HCT116 (cell line): ENCODE measurements around the gene ADI1. TPM values are rescaled to one million over a fixed set of nuclear protein-coding genes. Genes with fewer than 3 reads are reported as not detected.
A peak's percentile ranks its signal among the peaks of the same experiment; 100 is the strongest.

Experiments used
- ATAC-seq: fragments of 200-7000 bp; cut with Tn5 transposase; 2 replicates; pipeline ENCODE4 v1.9.1; 2020; ENCODE audit warnings: mild to moderate bottlenecking, moderate library complexity
- BruUV-seq: library from RNA; stranded (reverse); fragments of 400-500 nt; replicated peaks from 2 replicates; lab custom pipeline; 2021; lab: Mats Ljungman, UMichigan
- CTCF ChIA-PET: fragments of 300-600 bp; sonication (Branson Sonifier 250); formaldehyde crosslinking; loops from one replicate; lab custom pipeline; 2021; ENCODE audit warnings: antibody characterized with exemption; lab: Charles Lee
- POLR2A ChIA-PET: fragments of 300-600, 350-600 bp; sonication (Branson Sonifier 250); formaldehyde crosslinking; loops from one replicate; lab custom pipeline; 2021; ENCODE audit warnings: antibody characterized with exemption; lab: Charles Lee
- RAD21 ChIA-PET, 2 experiments: fragments of 300-600 bp; sonication (Branson Sonifier 250); formaldehyde crosslinking; loops; one replicate each; lab custom pipeline; 2023; ENCODE audit warnings: low total read pairs in 2 of 2; ENCODE audit not compliant: uncharacterized antibody in 2 of 2, unreplicated experiment in 2 of 2, low non-redundant PET in 1 of 2; lab: Charles Lee
- DNase-seq: peaks from one replicate; pipeline ENCODE4 v3.0.0-alpha.2; 2010; ENCODE audit warnings: low read depth, low spot score
- H2AFZ ChIP-seq: fragments of 200-600 bp; shearing (Covaris generic), sonication (generic); 2 replicates; pipeline ENCODE4 v1.6.1; 2017; ENCODE audit warnings: low read depth, mixed run types, mixed read lengths, antibody characterized with exemption, low read length; ENCODE audit not compliant: poor library complexity, severe bottlenecking
- H3K27ac ChIP-seq: 2 replicates; pipeline ENCODE4 v1.5.1; 2012; ENCODE audit warnings: low read depth, low read length
- H3K27me3 ChIP-seq: fragments of 200-600 bp; sonication (generic); 2 replicates; pipeline ENCODE4 v1.6.1; 2016; ENCODE audit warnings: mixed run types, low read length, mixed read lengths; ENCODE audit not compliant: insufficient read depth
- H3K36me3 ChIP-seq, 2 experiments: fragments of 200-500 bp in 1 of 2; fragments of 200-600 bp in 1 of 2; sonication (Bioruptor generic) in 1 of 2; sonication (generic) in 1 of 2; 2 replicates each; pipeline versions ENCODE4 v1.5.1 to v1.6.1; 2014 to 2016; ENCODE audit warnings: low read length in 2 of 2, inconsistent platforms in 1 of 2, mixed read lengths in 1 of 2, mixed run types in 1 of 2; ENCODE audit not compliant: insufficient read depth in 2 of 2, control insufficient read depth in 1 of 2
- H3K4me1 ChIP-seq, 2 experiments: fragments of 200-600 bp in 1 of 2; sonication (generic) in 1 of 2; 2 replicates each; pipeline versions ENCODE4 v1.5.1 to v1.6.1; 2012 to 2017; ENCODE audit warnings: low read length in 2 of 2, inconsistent platforms in 1 of 2, mild to moderate bottlenecking in 1 of 2, mixed read lengths in 1 of 2, mixed run types in 1 of 2, moderate library complexity in 1 of 2; ENCODE audit not compliant: insufficient read depth in 2 of 2, control insufficient read depth in 1 of 2
- H3K4me2 ChIP-seq: fragments of 200-600 bp; sonication (generic); 2 replicates; pipeline ENCODE4 v1.6.1; 2017; ENCODE audit warnings: mixed run types, low read length, mixed read lengths
- H3K4me3 ChIP-seq, 2 experiments: fragments of 200-600 bp in 1 of 2; sonication (generic) in 1 of 2; replicated peaks in 1 of 2; 2 replicates each; pipeline ENCODE4 v1.5.1; 2011 to 2016; ENCODE audit warnings: low read length in 2 of 2, control low read depth in 1 of 2, low read depth in 1 of 2, mild to moderate bottlenecking in 1 of 2, mixed read lengths in 1 of 2, mixed run types in 1 of 2
- H3K79me2 ChIP-seq: fragments of 200-600 bp; sonication (generic); 2 replicates; pipeline ENCODE4 v1.6.1; 2017; ENCODE audit warnings: mild to moderate bottlenecking, mixed run types, low read length, moderate library complexity, mixed read lengths; ENCODE audit not compliant: insufficient read depth
- H3K9ac ChIP-seq: fragments of 200-600 bp; sonication (generic); 2 replicates; pipeline ENCODE4 v1.6.1; 2016; ENCODE audit warnings: low read length, mixed read lengths
- H3K9me2 ChIP-seq: fragments of 200-600 bp; sonication (generic), shearing (Covaris generic); 2 replicates; pipeline ENCODE4 v1.6.1; 2017; ENCODE audit warnings: mixed run types, mild to moderate bottlenecking, moderate library complexity; ENCODE audit not compliant: insufficient read depth
- H3K9me3 ChIP-seq, 2 experiments: fragments of 200-500 bp in 1 of 2; fragments of 200-600 bp in 1 of 2; sonication (Bioruptor generic) in 1 of 2; sonication (generic) in 1 of 2; 2 replicates each; pipeline ENCODE4 v1.6.1; 2014 to 2017; ENCODE audit warnings: low read length in 2 of 2, mixed read lengths in 2 of 2, inconsistent platforms in 1 of 2, low read depth in 1 of 2, mild to moderate bottlenecking in 1 of 2, mixed run types in 1 of 2, moderate library complexity in 1 of 2; ENCODE audit not compliant: control insufficient read depth in 1 of 2, insufficient read depth in 1 of 2
- H4K20me1 ChIP-seq: fragments of 200-600 bp; sonication (generic), shearing (Covaris generic); 2 replicates; pipeline ENCODE4 v1.6.1; 2017; ENCODE audit warnings: mixed run types, mild to moderate bottlenecking, moderate library complexity; ENCODE audit not compliant: insufficient read depth
- EGR1 ChIP-seq: IDR thresholded peaks from 2 replicates; pipeline ENCODE4 v1.6.1; 2012; ENCODE audit warnings: low read depth
- ELF1 ChIP-seq: IDR thresholded peaks from 2 replicates; pipeline ENCODE4 v1.6.1; 2012; ENCODE audit warnings: low read depth, borderline replicate concordance
- EZH2 ChIP-seq: fragments of 200-600 bp; sonication (generic); IDR thresholded peaks from 2 replicates; pipeline ENCODE4 v1.6.1; 2017; ENCODE audit warnings: antibody characterized with exemption, mixed run types
- FOSL1 ChIP-seq: IDR thresholded peaks from 2 replicates; pipeline ENCODE4 v1.6.1; 2012; ENCODE audit warnings: low read depth
- POLR2AphosphoS5 ChIP-seq: IDR thresholded peaks from 2 replicates; pipeline ENCODE4 v1.6.1; 2011; ENCODE audit warnings: mild to moderate bottlenecking, low read depth, low read length, moderate library complexity
- RAD21 ChIP-seq: IDR thresholded peaks from 2 replicates; pipeline ENCODE4 v1.6.1; 2012; ENCODE audit warnings: low read depth, mild to moderate bottlenecking
- SP1 ChIP-seq: IDR thresholded peaks from 2 replicates; pipeline ENCODE4 v1.6.1; 2012; ENCODE audit warnings: low read depth
- TCF7L2 ChIP-seq: IDR thresholded peaks from 2 replicates; pipeline ENCODE4 v1.7.0; 2011; ENCODE audit warnings: borderline replicate concordance, inconsistent platforms; ENCODE audit not compliant: insufficient read depth, insufficient read length; ENCODE audit errors: extremely low read depth
- ZFX ChIP-seq: fragments of 450-650 bp; IDR thresholded peaks from 2 replicates; pipeline ENCODE4 v1.6.1; 2017
- ZNF274 ChIP-seq: fragments of 200-500 bp; sonication (Bioruptor generic); IDR thresholded peaks from 2 replicates; pipeline ENCODE4 v1.6.1; 2014; ENCODE audit warnings: mild to moderate bottlenecking, low read depth, low read length, inconsistent platforms
- intact Hi-C: fragments of 100-400 bp; cut with micrococcal nuclease; formaldehyde crosslinking; loops from 2 replicates; pipeline ENCODE4 v1.10.0; 2022
- total RNA-seq: library from RNA; stranded (reverse); gene quantifications from one replicate; pipeline ENCODE4 v1.2.1, GENCODE V29; 2021; ENCODE audit not compliant: unreplicated experiment
- TF ChIP-seq, protein P1 (sequence below): IDR thresholded peaks from 2 replicates; pipeline ENCODE4 v1.6.1; 2012
- TF ChIP-seq, protein P2 (sequence below): IDR thresholded peaks from 2 replicates; pipeline ENCODE4 v1.6.1; 2012

Gene ADI1
- total RNA-seq, 1 experiment from 2014 or later: 27.0 TPM

DNA sequence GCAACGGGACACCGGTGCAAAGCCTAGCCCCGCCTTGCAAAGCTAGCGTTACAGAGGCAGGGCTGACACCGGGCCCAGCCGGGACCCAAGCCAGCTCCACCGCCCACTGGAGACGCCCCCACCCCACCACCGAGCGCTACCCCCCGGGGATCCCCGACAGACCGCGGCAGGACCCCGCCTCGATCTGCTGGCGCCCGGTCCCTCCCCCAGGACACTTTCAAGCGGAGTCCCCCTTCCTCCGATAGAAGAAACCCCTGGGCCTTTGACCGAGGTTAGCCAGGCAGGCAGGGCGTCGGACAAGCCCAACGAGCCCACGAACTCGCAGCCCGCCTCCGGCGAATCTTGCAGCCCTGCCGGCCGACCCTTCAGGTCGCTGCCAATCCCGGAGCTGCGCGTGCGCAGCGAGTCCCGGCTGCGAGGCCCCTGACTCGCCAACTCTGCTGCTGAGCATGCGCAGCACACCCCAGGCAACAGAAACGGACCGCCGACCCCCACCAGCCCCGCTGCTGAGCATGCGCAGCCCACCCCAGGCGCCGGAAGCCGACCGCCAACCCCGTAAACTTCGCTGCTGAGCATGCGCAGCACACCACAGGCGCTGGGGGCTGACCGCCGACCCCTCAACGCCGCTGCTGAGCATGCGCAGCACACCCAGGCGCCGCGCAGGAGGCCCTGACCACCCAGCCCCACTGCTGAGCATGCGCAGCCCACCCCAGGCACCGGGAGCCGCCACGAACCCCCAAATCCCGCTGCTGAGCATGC is 656 bp downstream of the ADI1 start:
- H4K20me1 ChIP-seq: no peaks in the 10 kb centered on the region
- peak; percentile 92 for DNase-seq
- no peak overlapping the region for H2AFZ ChIP-seq
- H3K9me3 ChIP-seq: 0 out of 4 replicates have a peak, but pooled peaks cover 0 to 3% of the 10 kb centered on the region in 2 experiments
- H3K36me3 ChIP-seq: no peaks in the 10 kb centered on the region
- no peaks in the 10 kb centered on the region for H3K27me3 ChIP-seq
- RAD21 ChIA-PET: no interaction called here
- peaks cover 11% of the 10 kb centered on the region for H3K79me2 ChIP-seq
- CTCF ChIA-PET: no interaction called here
- TF ChIP-seq ELF1: no peak
- TF ChIP-seq, protein P1, sequence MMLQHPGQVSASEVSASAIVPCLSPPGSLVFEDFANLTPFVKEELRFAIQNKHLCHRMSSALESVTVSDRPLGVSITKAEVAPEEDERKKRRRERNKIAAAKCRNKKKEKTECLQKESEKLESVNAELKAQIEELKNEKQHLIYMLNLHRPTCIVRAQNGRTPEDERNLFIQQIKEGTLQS: peak; percentile 87; the same call in 1 of the 2 replicates
- TF ChIP-seq POLR2AphosphoS5: peak; percentile 90
- no peak for TF ChIP-seq EZH2
- TF ChIP-seq TCF7L2: peak; percentile 53
- BruUV-seq: no TSS peak
- peak overlapping the region; percentile 84 for H3K9ac ChIP-seq
- peak overlapping the region; percentile 79 for H3K4me2 ChIP-seq
- intact Hi-C loops: no loop called here
- H3K4me1 ChIP-seq: peaks cover 4 to 24% of the 10 kb centered on the region in 2 experiments; a peak in 3 of 4 replicates
- H3K4me3 ChIP-seq: peak overlapping the region; percentile 63 to 68
- peak overlapping the region; percentile 65 for H3K27ac ChIP-seq
- no peaks in the 10 kb centered on the region for H3K9me2 ChIP-seq
- POLR2A ChIA-PET: interaction anchor here (0.7 to 1.0 kb wide), 2 partner anchors 16 to 141 kb away, joined by 4 to 7 read pairs; partner anchors contain the start of gene EIPR1
- ATAC-seq: peak; percentile 84

DNA sequence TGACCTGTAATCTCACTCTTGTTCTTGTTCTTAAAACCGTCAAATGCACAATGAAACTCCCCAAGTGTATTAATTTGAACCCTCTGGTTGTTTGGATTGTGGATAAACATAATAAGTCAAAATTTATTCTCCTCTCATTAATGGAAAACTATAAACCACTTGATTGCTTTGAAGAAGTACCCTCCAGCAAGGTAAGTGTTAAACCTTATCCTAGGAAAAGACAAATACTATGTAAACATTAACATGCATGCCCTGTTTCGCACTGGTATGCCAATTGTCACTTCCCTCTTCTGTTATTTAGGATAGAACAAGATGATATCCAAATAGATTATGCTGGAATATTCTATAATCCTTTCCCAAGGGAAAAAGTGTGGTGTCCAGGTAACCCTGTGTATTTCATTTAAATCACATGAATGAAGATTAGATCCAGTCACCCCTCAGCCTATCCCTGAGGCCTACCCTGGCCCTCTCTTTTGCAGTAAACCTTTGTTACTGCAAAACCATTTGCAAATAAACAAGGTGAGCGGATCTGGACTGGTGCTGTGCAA is 1.3 kb downstream of the ADI1 start:
- peaks cover 4 to 22% of the 10 kb centered on the region in 2 experiments; a peak in 3 of 4 replicates for H3K4me1 ChIP-seq
- no TSS peak for BruUV-seq
- no peaks in the 10 kb centered on the region for H3K27me3 ChIP-seq
- intact Hi-C loops: no loop called here
- H2AFZ ChIP-seq: no peak overlapping the region
- H3K79me2 ChIP-seq: peaks cover 11% of the 10 kb centered on the region
- no peak for TF ChIP-seq EGR1
- TF ChIP-seq, protein P2, sequence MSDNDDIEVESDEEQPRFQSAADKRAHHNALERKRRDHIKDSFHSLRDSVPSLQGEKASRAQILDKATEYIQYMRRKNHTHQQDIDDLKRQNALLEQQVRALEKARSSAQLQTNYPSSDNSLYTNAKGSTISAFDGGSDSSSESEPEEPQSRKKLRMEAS: no peak
- TF ChIP-seq SP1: no peak
- TF ChIP-seq ELF1: no peak
- TF ChIP-seq RAD21: no peak
- TF ChIP-seq ZFX: no peak
- TF ChIP-seq FOSL1: no peak
- no peak for TF ChIP-seq ZNF274
- ChIA-PET POLR2A (interaction anchor here (1.0 kb wide), 1 partner anchor 140 kb away, joined by 4 read pairs; the partner anchor contains the start of gene EIPR1), CTCF (no interaction called here), RAD21 (no interaction called here)
- H4K20me1 ChIP-seq: no peaks in the 10 kb centered on the region
- peak overlapping the region; percentile 60 to 68 for H3K4me3 ChIP-seq
- peak overlapping the region; percentile 57 for H3K27ac ChIP-seq
- DNase-seq: no peak
- H3K4me2 ChIP-seq: peak overlapping the region; percentile 79
- 0 out of 4 replicates have a peak, but pooled peaks cover 0 to 3% of the 10 kb centered on the region in 2 experiments for H3K9me3 ChIP-seq
- H3K9ac ChIP-seq: peak overlapping the region; percentile 84
- no peak for ATAC-seq
- no peaks in the 10 kb centered on the region for H3K36me3 ChIP-seq
- no peaks in the 10 kb centered on the region for H3K9me2 ChIP-seq
